GM10266 (cell line): ENCODE results near the gene PIH1D1.
"Not testable (repeated sequence)": the region's sequence is repeated elsewhere in the genome, so short reads cannot be mapped to it uniquely, and the experiment has no call there.

Source experiments
- DNase-seq: peaks from one replicate; pipeline ENCODE4 v3.0.0; 2012; ENCODE audit errors: extremely low spot score
- TF ChIP-seq, protein P1 (sequence below): IDR thresholded peaks from 2 replicates; pipeline ENCODE4 v1.5.1; 2012; ENCODE audit warnings: mild to moderate bottlenecking, low read depth; ENCODE audit not compliant: control insufficient read depth, insufficient read depth; ENCODE audit errors: missing control alignments

PIH1D1 gene

GRCh38 chr19:49450405-49450804 is 1.2 kb downstream of the PIH1D1 start:
- no peak for DNase-seq
- TF ChIP-seq, protein P1, sequence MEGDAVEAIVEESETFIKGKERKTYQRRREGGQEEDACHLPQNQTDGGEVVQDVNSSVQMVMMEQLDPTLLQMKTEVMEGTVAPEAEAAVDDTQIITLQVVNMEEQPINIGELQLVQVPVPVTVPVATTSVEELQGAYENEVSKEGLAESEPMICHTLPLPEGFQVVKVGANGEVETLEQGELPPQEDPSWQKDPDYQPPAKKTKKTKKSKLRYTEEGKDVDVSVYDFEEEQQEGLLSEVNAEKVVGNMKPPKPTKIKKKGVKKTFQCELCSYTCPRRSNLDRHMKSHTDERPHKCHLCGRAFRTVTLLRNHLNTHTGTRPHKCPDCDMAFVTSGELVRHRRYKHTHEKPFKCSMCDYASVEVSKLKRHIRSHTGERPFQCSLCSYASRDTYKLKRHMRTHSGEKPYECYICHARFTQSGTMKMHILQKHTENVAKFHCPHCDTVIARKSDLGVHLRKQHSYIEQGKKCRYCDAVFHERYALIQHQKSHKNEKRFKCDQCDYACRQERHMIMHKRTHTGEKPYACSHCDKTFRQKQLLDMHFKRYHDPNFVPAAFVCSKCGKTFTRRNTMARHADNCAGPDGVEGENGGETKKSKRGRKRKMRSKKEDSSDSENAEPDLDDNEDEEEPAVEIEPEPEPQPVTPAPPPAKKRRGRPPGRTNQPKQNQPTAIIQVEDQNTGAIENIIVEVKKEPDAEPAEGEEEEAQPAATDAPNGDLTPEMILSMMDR = no peak

GRCh38 chr19:49448432-49448786 is 3.2 kb downstream of the PIH1D1 start:
- DNase-seq = no peak
- TF ChIP-seq, protein P1 = no peak

DNA sequence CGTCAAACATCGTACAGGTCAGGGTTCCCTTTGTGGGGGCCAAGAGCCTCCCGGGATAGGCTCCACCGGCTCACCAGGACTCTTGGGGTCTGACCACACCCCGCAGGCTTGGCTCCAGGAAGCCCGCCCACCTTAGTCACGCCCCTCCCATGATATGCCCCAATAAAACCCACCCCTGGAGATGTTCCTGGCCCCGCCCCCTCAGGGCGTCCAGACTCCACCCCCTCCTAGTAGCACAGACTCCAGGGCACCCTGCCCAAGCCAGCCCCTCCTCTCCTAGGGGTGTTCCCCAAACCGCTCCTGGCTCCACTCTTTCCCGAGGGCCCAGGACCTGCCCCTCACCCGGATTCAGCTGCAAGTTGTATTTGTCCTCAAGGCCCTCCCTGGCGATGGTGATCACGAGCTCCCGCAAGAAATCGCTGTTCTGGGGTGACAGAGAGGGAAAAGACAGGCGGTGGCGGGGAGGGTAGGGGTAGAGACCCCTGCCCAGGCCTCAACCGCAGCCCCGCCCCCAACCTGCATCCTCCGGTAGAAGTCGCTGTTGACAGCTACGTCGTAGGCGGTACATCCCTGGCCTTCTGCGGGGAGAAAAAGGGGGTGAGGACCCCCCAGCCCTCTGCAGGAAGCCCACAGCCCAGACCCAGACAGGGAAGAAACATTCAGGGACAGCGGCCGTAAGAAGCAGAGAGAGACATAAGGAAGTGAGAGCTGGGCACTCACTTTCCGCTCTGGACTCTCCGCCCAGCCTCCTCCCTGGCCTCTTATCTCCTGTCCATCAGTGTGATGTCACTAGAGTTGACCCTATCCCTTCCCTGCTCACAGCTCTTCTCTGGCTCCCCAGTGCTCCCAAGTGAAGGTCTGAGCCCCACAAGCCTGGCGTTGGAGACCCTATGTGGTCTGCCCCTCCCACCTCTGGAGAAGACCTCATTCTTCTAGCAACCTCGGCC is 3.9 kb downstream of the PIH1D1 start:
- TF ChIP-seq, protein P1 = no peak
- DNase-seq = no peak

- DNase-seq = no peak
- TF ChIP-seq, protein P1 = peak; percentile 10
These were observed 5.6 kb downstream of the PIH1D1 start for GRCh38 chr19:49445997-49446396.

GRCh38 chr19:49444100-49444700 is 7.4 kb downstream of the PIH1D1 start:
- not testable (repeated sequence) for DNase-seq

- TF ChIP-seq, protein P1 = peak; percentile 97
- DNase-seq = peak; percentile 94
These were observed 8.1 kb downstream of the PIH1D1 start for GRCh38 chr19:49443366-49444099.

- TF ChIP-seq, protein P1 = no peak
- peak; percentile 86 for DNase-seq
These were observed 8.7 kb downstream of the PIH1D1 start for GRCh38 chr19:49442771-49443365.
